Uterus (tissue), 4 donors: ENCODE data around the gene TMEM255A. TPM values are rescaled to one million over a fixed set of nuclear protein-coding genes. Genes with fewer than 3 reads are reported as not detected.
A peak's percentile ranks its signal among the peaks of the same experiment; 100 is the strongest.

Experiments used
- DNase-seq, 2 donors: peaks; one replicate each; pipeline ENCODE4 v3.0.0-alpha.2; 2019 to 2020
- H3K27ac ChIP-seq, 2 donors: fragments of 200-600 bp; sonication (generic); 1 replicate in 1 of 2; 2 replicates in 1 of 2; pipeline ENCODE4 v1.5.1; 2016 to 2018
- H3K27me3 ChIP-seq, 2 donors: fragments of 200-600 bp; sonication (generic); one replicate each; pipeline ENCODE4 v1.5.1; 2018 to 2019; ENCODE audit warnings: control low read depth in 1 of 2
- H3K36me3 ChIP-seq, 2 donors: fragments of 200-600 bp; sonication (generic); one replicate each; pipeline ENCODE4 v1.5.1; 2019; ENCODE audit warnings: control low read depth in 1 of 2
- H3K4me1 ChIP-seq, 2 donors: fragments of 200-600 bp; sonication (generic); one replicate each; pipeline ENCODE4 v1.5.1; 2018 to 2019; ENCODE audit warnings: control low read depth in 1 of 2
- H3K4me3 ChIP-seq, 2 donors: fragments of 200-600 bp; sonication (generic); 1 replicate in 1 of 2; 2 replicates in 1 of 2; pipeline ENCODE4 v1.5.1; 2018 to 2019; ENCODE audit warnings: mild to moderate bottlenecking in 1 of 2
- H3K9me3 ChIP-seq, 2 donors: fragments of 200-600 bp; sonication (generic); one replicate each; pipeline ENCODE4 v1.5.1; 2019; ENCODE audit warnings: control low read depth in 1 of 2
- POLR2A ChIP-seq, 2 donors: fragments of 450-650 bp; IDR thresholded peaks; one replicate each; pipeline ENCODE4 v1.6.1; 2016; ENCODE audit warnings: antibody characterized with exemption in 2 of 2, mild to moderate bottlenecking in 1 of 2, moderate library complexity in 1 of 2
- intact Hi-C: fragments of 100-400 bp; cut with DNase I; formaldehyde crosslinking; loops from one replicate; pipeline ENCODE4 v1.15.1; 2023; ENCODE audit warnings: low total_unique reads
- total RNA-seq, 4 donors: library from RNA; depleted of rRNA in 3 of 4; stranded (reverse); fragments of >200 nt in 3 of 4; gene quantifications; one replicate each; pipeline versions ENCODE4 v1.1.0 to v1.2.4, GENCODE V29; 2014 to 2023
- TF ChIP-seq, protein P1 (sequence below), 4 experiments: fragments of 200-600 bp in 2 of 4; fragments of 450-650 bp in 2 of 4; sonication (generic) in 2 of 4; IDR thresholded peaks; one replicate each; pipeline ENCODE4 v1.5.1; 2016 to 2019; ENCODE audit warnings: antibody characterized with exemption in 4 of 4, mild to moderate bottlenecking in 2 of 4, moderate library complexity in 1 of 4
- donor health status: DM: yes; HTN: yes; CAD: no.

The TMEM255A gene
- total RNA-seq: 1 to 10 TPM in 3 of 4 donors, under 1 TPM in 1; 0.51 to 5.7 (median 1.6) TPM

GRCh38 chrX:120310861-120311726 lies at the start of gene TMEM255A:
TSS of gene TMEM255A (minus strand) at chrX:120311461. CDS start at chrX:120311309, 152 bp downstream.
- Histone ChIP-seq H3K4me1 (no peaks in the 10 kb centered on the region), H3K9me3 (no peaks in the 10 kb centered on the region), H3K4me3 (peak within 1 kb of the TSS; percentile 18 to 48), H3K27ac (peak within 1 kb of the TSS in 1 of 2 donors; percentile 58), H3K27me3 (peaks cover 0 to under 1% of the 10 kb centered on the region in 2 donors), H3K36me3 (no peaks in the 10 kb centered on the region)
- TF ChIP-seq, protein P1, sequence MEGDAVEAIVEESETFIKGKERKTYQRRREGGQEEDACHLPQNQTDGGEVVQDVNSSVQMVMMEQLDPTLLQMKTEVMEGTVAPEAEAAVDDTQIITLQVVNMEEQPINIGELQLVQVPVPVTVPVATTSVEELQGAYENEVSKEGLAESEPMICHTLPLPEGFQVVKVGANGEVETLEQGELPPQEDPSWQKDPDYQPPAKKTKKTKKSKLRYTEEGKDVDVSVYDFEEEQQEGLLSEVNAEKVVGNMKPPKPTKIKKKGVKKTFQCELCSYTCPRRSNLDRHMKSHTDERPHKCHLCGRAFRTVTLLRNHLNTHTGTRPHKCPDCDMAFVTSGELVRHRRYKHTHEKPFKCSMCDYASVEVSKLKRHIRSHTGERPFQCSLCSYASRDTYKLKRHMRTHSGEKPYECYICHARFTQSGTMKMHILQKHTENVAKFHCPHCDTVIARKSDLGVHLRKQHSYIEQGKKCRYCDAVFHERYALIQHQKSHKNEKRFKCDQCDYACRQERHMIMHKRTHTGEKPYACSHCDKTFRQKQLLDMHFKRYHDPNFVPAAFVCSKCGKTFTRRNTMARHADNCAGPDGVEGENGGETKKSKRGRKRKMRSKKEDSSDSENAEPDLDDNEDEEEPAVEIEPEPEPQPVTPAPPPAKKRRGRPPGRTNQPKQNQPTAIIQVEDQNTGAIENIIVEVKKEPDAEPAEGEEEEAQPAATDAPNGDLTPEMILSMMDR (IDR thresholded peaks at IDR 0.05): no peak
- TF ChIP-seq POLR2A (IDR thresholded peaks at IDR 0.05): no peak
- intact Hi-C loops: no loop called here
- DNase-seq: peak; percentile 45 to 54

DNA sequence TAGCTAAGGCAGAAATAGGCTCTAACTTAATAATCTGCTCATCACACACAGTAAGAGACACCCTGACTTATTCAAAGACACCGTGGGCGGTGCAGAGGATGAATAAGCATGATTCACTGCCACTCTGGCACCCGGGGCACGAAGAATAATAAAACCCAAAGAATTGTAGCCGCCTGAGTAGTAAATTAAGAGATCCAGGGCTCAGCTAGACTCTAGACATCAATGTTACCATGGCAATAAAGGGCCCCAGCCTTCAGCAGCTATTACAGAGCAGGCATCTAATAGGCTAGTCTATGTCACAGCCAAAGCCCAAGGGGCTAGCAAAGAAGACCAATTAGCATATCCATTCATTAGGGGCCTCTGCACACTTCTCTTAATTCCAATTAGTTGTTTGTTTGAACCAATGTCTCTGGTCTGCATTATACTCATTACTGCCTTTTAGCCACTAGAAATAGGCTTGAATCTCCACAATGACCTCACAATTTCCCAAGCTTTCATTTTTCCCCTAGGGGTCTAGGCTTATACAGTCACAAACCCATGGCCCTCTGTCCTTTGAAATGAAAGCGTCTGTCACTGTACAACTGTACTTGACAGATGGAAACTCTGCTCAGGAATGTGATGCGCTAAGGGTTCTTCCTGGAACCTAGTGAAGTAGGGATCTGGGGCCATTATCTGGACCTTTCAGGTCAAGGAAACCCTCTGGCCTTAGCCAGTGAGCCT lies 47.6 kb upstream of the TMEM255A start:
- no peak for TF ChIP-seq POLR2A (IDR thresholded peaks at IDR 0.05)
- TF ChIP-seq, protein P1 (IDR thresholded peaks at IDR 0.05): no peak
- Histone ChIP-seq H3K27me3 (no peaks in the 10 kb centered on the region), H3K4me1 (no peaks in the 10 kb centered on the region), H3K4me3 (no peak overlapping the region), H3K36me3 (no peaks in the 10 kb centered on the region), H3K9me3 (no peaks in the 10 kb centered on the region), H3K27ac (no peak overlapping the region)
- intact Hi-C loops: no loop called here
- DNase-seq: no peak

DNA sequence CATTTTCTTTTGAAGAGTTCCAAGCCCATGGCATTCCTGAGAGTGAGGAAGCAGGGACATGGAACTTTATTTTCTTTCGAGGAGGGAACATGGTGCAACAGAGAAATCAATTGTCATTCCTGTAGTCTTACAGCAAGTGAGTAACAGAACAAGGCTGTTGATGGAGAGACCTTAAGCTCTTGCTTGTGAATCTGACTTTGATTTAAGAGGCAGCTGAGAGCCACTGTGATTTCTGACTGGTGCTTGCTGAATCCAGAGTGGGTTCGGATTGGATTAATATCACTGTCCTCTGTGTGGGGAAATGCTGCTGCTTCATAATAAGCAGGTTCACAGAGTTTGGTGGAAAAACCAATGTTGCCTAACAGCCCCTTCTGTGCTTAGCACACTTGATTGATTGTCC lies 45.9 kb upstream of the TMEM255A start:
- Histone ChIP-seq H3K4me1 (no peaks in the 10 kb centered on the region), H3K4me3 (no peak overlapping the region), H3K27ac (no peak overlapping the region), H3K36me3 (no peaks in the 10 kb centered on the region), H3K9me3 (no peaks in the 10 kb centered on the region), H3K27me3 (no peaks in the 10 kb centered on the region)
- TF ChIP-seq, protein P1 (IDR thresholded peaks at IDR 0.05): no peak
- no peak for TF ChIP-seq POLR2A (IDR thresholded peaks at IDR 0.05)
- intact Hi-C loops: no loop called here
- DNase-seq: no peak

GRCh38 chrX:120356084-120356483 lies 44.8 kb upstream of the TMEM255A start:
- Histone ChIP-seq H3K27ac (no peak overlapping the region), H3K9me3 (no peaks in the 10 kb centered on the region), H3K27me3 (no peaks in the 10 kb centered on the region), H3K36me3 (no peaks in the 10 kb centered on the region), H3K4me3 (no peak overlapping the region), H3K4me1 (no peaks in the 10 kb centered on the region)
- intact Hi-C loops: no loop called here
- TF ChIP-seq, protein P1 (IDR thresholded peaks at IDR 0.05): no peak
- TF ChIP-seq POLR2A (IDR thresholded peaks at IDR 0.05): no peak
- no peak for DNase-seq
